ENCODE measurements around the gene SSBP3.

The SSBP3 gene

GRCh38 chr1:54249819-54250435 lies 156.3 kb downstream of the SSBP3 start:
- no peak for TF ChIP-seq CTCF (IDR thresholded peaks at IDR 0.05; ENCODE audit: low read depth, low read length)
- H3K4me3 ChIP-seq (ENCODE audit: low read depth, low read length): no peak overlapping the region

- TF ChIP-seq CTCF (IDR thresholded peaks at IDR 0.05; ENCODE audit: low read depth, low read length): no peak
- H3K4me3 ChIP-seq (ENCODE audit: low read depth, low read length): no peak overlapping the region
These were observed 157.2 kb downstream of the SSBP3 start for GRCh38 chr1:54248966-54249365.

GRCh38 chr1:54247863-54248515 lies 158.2 kb downstream of the SSBP3 start:
- H3K4me3 ChIP-seq (ENCODE audit: low read depth, low read length): no peak overlapping the region
- TF ChIP-seq CTCF (IDR thresholded peaks at IDR 0.05; ENCODE audit: low read depth, low read length): no peak

GRCh38 chr1:54246116-54246721 lies 160.0 kb downstream of the SSBP3 start:
- H3K4me3 ChIP-seq (ENCODE audit: low read depth, low read length): no peak overlapping the region
- no peak for TF ChIP-seq CTCF (IDR thresholded peaks at IDR 0.05; ENCODE audit: low read depth, low read length)

- H3K4me3 ChIP-seq (ENCODE audit: low read depth, low read length): no peak overlapping the region
- TF ChIP-seq CTCF (IDR thresholded peaks at IDR 0.05; ENCODE audit: low read depth, low read length): no peak
These were observed 160.7 kb downstream of the SSBP3 start for GRCh38 chr1:54245501-54245900.

GRCh38 chr1:54244655-54245054 lies 161.5 kb downstream of the SSBP3 start:
- H3K4me3 ChIP-seq (ENCODE audit: low read depth, low read length): no peak overlapping the region
- TF ChIP-seq CTCF (IDR thresholded peaks at IDR 0.05; ENCODE audit: low read depth, low read length): no peak

GRCh38 chr1:54243022-54243421 lies 163.2 kb downstream of the SSBP3 start:
- TF ChIP-seq CTCF (IDR thresholded peaks at IDR 0.05; ENCODE audit: low read depth, low read length): no peak
- H3K4me3 ChIP-seq (ENCODE audit: low read depth, low read length): no peak overlapping the region
